Stimulated activated naive CD8-positive, alpha-beta T cell treated with anti-CD3 and anti-CD28 coated beads, Interleukin-15, amount 100 ng/mL, for 72 hours (primary cell): Measurements from ENCODE around the gene PPP2R3B.
"Not testable (repeated sequence)": the region's sequence is repeated elsewhere in the genome, so short reads cannot be mapped to it uniquely, and the experiment has no call there.

Experiments
- ATAC-seq: fragments of 150-1000 bp; cut with Tn5 transposase; 2 replicates; pipeline ENCODE4 v1.10.0; 2021; ENCODE audit warnings: mild to moderate bottlenecking, moderate library complexity
- DNase-seq, 2 donors: peaks; one replicate each; pipeline ENCODE4 v3.0.0; 2021 to 2022
- H3K27ac Mint-ChIP-seq, 2 donors: one replicate each; pipeline ENCODE4 v1.8.0; 2022; ENCODE audit warnings: mild to moderate bottlenecking in 2 of 2, mixed read lengths in 2 of 2, moderate library complexity in 2 of 2
- H3K27me3 Mint-ChIP-seq: one replicate; pipeline ENCODE4 v1.8.0; 2022; ENCODE audit warnings: mixed read lengths
- H3K4me1 Mint-ChIP-seq: one replicate; pipeline ENCODE4 v1.8.0; 2022; ENCODE audit warnings: mild to moderate bottlenecking, mixed read lengths
- H3K4me3 Mint-ChIP-seq, 2 donors: one replicate each; pipeline ENCODE4 v1.8.0; 2022; ENCODE audit warnings: mild to moderate bottlenecking in 2 of 2, mixed read lengths in 2 of 2, moderate library complexity in 1 of 2
- H3K9me3 Mint-ChIP-seq, 2 donors: one replicate each; pipeline ENCODE4 v1.8.0; 2022; ENCODE audit warnings: mixed read lengths in 2 of 2

Gene PPP2R3B

DNA sequence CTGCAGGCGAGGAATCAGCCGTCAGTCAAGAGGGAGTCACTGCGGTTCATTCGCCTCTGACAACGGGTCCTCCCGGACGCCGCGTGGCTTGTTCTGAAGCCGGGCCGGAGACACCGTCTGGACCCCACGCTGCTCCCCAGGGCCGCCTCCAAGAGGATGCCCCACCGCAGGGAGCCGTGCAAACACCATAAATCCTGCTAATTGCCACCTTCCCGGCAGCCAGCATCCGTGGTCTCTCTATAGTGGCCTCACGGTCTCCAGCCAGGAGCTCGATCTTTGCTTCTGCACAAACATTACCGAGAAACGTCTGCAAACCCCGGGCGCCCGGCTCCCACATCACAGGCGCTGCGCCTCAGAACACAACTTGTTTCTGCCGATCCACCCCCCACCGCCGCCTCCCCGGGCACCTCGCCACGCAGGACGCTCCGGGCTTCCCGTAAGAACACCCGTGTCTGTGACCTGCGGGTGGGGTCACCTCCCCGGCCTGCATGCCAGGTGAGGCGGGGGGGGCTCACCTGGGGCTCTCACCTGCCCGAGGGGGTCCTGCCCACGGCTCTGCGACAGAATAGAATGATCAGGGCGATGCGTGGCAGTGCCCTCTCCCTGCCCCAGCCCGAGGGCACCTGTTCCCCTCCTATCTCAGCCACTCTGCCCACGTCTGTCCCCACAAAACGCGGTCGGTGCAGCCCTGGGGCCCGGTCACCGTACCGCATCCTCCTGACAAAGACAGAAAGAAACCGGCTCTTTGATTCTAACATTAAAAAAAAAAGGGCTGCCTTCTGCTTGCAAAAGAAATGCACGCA is 32.4 kb upstream of the PPP2R3B start:
- H3K4me1 Mint-ChIP-seq = peaks cover 6% of the 10 kb centered on the region

DNA sequence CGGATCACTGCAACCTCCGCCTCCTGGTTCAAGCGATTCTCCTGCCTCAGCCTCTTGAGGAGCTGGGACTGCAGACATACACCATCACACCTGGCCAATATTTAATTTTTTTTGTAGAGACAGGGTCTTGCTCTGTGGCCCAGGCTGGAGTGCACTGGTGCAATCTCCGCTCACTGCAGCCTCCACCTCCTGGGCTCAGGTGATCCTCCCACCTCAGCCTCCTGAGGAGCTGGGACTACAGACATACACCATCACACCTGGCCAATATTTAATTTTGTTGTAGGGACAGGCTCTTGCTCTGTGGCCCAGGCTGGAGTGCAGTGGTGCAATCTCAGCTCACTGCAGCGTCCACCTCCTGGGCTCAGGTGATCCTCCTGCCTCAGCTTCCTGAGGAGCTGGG is 28.8 kb upstream of the PPP2R3B start:
- peaks cover 11% of the 10 kb centered on the region for H3K27me3 Mint-ChIP-seq
- H3K9me3 Mint-ChIP-seq, H3K4me3 Mint-ChIP-seq, DNase-seq, H3K4me1 Mint-ChIP-seq, ATAC-seq, H3K27ac Mint-ChIP-seq: not testable (repeated sequence)

More for the DNA sequence above, 32.4 kb upstream of the PPP2R3B start:
- ATAC-seq (peak; percentile 59), DNase-seq (no peak)
- Mint-ChIP-seq H3K27ac (no peak overlapping the region), H3K27me3 (peaks cover 6% of the 10 kb centered on the region), H3K4me3 (no peak overlapping the region), H3K9me3 (no peaks in the 10 kb centered on the region)

DNA sequence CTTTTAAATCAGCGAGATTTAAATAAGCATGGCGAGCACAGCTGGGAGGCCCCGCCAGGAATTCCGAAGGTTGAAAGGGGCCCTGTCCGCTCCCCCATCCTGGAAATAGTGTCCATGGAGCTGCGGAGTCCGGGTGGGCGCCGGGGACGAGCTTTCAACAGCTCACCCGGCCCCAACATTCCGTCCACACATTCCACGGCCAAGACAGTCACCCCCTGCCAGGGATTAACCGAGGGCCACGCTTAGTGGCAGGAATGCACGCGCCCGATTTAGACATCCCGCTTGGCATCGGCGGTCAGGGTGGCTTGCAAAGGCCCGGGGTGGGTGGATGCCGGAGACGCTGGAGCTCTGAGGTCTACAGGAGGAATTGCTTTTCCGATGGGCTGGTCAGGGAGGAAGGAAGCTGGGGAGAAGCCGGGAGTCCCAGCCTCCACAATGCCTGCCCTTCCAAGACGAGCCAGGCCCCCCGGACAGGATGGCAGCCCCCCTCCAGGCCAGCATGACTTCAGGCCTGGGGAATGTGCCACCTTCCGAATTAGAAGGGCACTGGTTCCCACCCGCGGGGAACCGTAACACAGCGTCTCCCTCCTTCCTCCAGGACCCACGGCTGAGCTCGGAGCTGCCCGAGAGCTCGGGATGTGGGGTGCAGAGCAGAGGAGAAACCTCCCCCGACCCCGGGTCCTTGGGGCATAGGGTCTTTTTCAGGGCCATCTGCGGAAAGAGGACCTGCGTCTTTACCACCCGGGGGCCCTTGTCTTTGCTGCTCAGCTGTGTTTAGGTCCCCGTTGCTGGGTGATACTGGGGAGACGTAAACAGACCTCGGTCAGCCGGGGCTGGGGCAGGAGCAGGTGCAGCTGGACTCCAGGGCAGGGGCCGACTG is 26.9 kb upstream of the PPP2R3B start:
- Mint-ChIP-seq H3K4me1 (no peaks in the 10 kb centered on the region), H3K4me3 (no peak overlapping the region), H3K9me3 (peaks cover 0 to 7% of the 10 kb centered on the region in 2 donors), H3K27ac (no peak overlapping the region), H3K27me3 (peaks cover 11% of the 10 kb centered on the region)
- no peak for ATAC-seq
- DNase-seq = no peak

DNA sequence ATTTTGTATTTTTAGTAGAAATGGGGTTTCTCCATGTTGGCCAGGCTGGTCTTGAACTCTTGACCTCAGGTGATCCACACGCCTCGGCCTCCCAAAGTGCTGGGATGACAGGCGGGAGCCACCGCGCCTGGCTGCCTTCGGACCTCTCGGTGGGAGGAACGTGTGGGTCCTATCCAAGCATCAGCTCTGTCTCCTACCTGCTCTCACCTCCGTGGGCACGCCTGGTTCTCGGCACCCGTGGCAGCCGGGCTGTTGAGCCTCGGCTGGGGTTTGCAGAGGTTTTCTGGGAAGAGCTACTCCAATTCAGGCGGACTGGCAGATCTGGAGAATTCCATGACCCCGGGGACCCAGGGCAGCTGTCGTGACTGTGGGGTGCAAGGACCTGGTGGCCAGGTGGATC is 23.6 kb upstream of the PPP2R3B start:
- ATAC-seq = no peak
- H3K27me3 Mint-ChIP-seq = peaks cover 11% of the 10 kb centered on the region
- H3K4me1 Mint-ChIP-seq = no peaks in the 10 kb centered on the region
- no peak overlapping the region for H3K4me3 Mint-ChIP-seq
- no peak for DNase-seq
- peaks cover 0 to 7% of the 10 kb centered on the region in 2 donors for H3K9me3 Mint-ChIP-seq
- no peak overlapping the region for H3K27ac Mint-ChIP-seq

DNA sequence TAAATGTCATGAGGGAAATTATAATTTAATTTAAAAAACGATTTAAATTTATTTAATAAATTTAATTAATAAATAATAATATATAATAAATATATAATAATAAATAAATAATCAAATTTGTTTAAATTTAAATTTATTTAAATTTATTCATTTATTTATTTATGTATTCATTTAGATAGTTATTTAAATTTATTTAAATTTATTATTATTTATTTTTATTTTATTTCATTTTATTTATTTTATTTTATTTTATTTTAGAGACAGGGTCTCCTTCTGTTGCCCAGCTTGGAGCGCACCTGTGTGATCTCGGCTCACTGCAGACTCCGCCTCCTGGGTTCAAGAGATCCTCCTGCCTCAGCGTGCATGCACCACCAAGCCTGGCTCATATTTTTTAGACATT is 18.4 kb upstream of the PPP2R3B start:
- ATAC-seq = no peak
- H3K4me1 Mint-ChIP-seq = no peaks in the 10 kb centered on the region
- H3K9me3 Mint-ChIP-seq = peaks cover 0 to 7% of the 10 kb centered on the region in 2 donors
- H3K27me3 Mint-ChIP-seq = no peaks in the 10 kb centered on the region
- no peak overlapping the region for H3K4me3 Mint-ChIP-seq
- no peak for DNase-seq
- H3K27ac Mint-ChIP-seq = no peak overlapping the region

DNA sequence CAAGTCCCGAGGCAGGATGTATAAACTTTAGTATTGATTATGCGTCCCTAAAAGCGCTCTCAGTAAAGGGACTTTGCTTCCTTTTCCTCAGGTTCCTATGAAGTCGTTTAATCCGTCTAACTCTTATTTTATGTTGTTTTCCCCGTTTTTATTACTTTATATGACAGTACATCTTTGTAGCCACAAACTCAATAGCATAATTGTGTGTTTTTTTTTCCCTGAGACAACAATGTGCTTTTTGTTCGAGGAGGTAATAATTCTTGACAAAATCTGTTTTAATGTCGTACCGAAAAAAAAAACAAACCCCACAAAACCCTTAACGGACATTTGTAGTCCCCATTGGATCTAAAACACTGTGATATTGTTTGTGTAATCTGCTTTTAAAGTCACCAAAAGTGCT is 17.9 kb upstream of the PPP2R3B start:
- peaks cover 0 to 7% of the 10 kb centered on the region in 2 donors for H3K9me3 Mint-ChIP-seq
- H3K4me1 Mint-ChIP-seq = no peaks in the 10 kb centered on the region
- ATAC-seq (no peak), DNase-seq (no peak)
- no peak overlapping the region for H3K4me3 Mint-ChIP-seq
- no peak overlapping the region for H3K27ac Mint-ChIP-seq
- H3K27me3 Mint-ChIP-seq = no peaks in the 10 kb centered on the region

DNA sequence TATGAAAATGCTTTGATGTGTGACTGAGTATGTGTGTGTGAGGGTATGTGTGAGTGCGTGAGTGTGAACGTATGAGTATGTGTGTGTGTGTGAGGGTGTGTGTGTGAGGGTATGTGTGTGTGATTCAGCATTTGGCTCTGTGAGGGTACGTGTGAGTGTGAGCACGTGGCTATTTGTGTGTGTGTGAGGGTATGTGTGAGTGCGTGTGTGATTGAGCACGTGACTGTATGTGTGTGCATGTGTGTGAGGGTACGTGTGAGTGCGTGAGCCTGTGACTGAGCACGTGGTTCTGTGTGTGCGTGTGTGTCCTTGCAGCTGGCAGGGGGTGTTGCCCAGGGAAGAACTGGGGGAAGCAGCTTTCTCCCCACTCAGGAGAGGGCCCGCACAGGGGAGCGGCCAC is 16.1 kb upstream of the PPP2R3B start:
- Mint-ChIP-seq H3K9me3 (no peaks in the 10 kb centered on the region), H3K27ac (no peak overlapping the region), H3K4me3 (no peak overlapping the region), H3K4me1 (no peaks in the 10 kb centered on the region), H3K27me3 (no peaks in the 10 kb centered on the region)
- DNase-seq (no peak), ATAC-seq (peak; percentile 15)

DNA sequence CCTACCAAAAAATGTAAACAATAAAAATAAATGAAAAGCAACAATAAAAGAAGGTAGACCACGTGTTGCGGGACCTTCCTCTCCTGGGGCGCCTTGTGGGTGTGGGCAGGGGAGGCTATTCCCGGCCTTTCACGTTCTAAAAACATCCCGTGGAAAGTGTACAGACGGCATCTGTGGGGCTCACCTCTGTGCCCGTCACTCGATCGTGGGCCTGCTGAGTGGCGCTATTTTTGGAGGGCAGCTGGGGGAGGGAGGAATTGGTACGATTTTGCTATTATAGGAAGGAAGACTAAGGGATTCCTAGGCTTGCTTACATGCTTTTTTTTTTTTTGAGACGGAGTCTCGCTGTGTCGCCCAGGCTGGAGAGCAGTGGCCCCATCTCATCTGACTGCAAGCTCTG is 13.6 kb upstream of the PPP2R3B start:
- Mint-ChIP-seq H3K4me1 (no peaks in the 10 kb centered on the region), H3K4me3 (no peak overlapping the region), H3K27ac (no peak overlapping the region), H3K27me3 (no peaks in the 10 kb centered on the region), H3K9me3 (no peaks in the 10 kb centered on the region)
- ATAC-seq = no peak
- DNase-seq = no peak

DNA sequence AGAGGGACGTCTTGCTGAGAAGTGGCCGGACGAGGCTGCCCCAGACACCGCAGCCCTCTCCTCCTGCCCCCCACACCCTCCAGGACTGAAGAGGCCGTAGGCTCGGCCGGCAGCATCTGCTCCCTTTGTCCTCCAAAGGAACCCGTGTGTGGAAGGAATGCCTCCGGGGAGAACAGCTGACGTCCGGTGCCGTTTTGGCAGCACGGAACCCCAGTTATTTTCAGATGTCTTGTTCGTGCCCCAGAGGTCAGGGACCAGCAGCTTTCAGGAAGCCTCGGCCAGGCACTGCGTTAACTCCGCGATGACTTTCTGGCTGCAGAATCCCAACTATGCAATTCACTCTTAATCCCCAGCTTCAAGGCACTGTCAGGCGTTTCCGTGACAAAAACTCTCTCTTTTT is 10.9 kb upstream of the PPP2R3B start:
- H3K27me3 Mint-ChIP-seq = no peaks in the 10 kb centered on the region
- no peaks in the 10 kb centered on the region for H3K9me3 Mint-ChIP-seq
- H3K4me3 Mint-ChIP-seq = no peak overlapping the region
- ATAC-seq (no peak), DNase-seq (no peak)
- H3K4me1 Mint-ChIP-seq = no peaks in the 10 kb centered on the region
- no peak overlapping the region for H3K27ac Mint-ChIP-seq

DNA sequence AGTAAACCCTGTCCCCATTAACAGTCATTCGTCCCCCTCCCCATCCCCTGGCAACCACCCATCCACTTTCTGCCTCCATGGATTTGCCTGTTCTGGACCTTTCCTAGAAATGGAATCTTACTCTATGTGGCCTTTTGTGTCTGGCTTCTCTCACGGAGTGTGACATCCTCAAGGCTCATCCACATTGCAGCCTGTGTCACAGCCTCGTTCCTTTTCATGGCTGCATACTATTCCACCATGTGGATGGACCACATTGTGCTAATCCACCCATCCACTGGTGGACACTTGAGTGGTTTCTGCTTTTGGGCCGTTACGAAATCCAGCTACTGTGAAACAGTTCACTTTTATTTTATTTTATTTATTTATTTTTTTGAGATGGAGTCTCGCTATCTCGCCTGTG is 8.1 kb upstream of the PPP2R3B start:
- H3K27ac Mint-ChIP-seq = no peak overlapping the region
- DNase-seq (no peak), ATAC-seq (no peak)
- no peaks in the 10 kb centered on the region for H3K27me3 Mint-ChIP-seq
- no peak overlapping the region for H3K4me3 Mint-ChIP-seq
- no peaks in the 10 kb centered on the region for H3K9me3 Mint-ChIP-seq
- no peaks in the 10 kb centered on the region for H3K4me1 Mint-ChIP-seq

DNA sequence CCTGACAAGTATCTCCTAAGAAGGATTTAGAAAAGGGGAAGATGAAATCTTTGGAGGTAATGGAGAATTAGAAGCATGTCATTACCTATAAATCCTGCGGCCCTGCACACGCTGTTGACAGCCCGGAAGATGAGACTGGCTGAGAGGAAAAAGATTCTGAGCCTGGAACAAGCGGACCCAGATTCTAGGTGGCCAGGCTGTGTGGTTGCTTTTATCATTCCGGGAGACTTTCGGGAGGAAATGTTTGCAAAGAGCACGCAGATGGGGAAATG is 5.8 kb upstream of the PPP2R3B start:
- ATAC-seq = no peak
- DNase-seq = no peak
- Mint-ChIP-seq H3K4me3 (no peak overlapping the region), H3K4me1 (no peaks in the 10 kb centered on the region), H3K27me3 (no peaks in the 10 kb centered on the region), H3K27ac (no peak overlapping the region), H3K9me3 (no peaks in the 10 kb centered on the region)

DNA sequence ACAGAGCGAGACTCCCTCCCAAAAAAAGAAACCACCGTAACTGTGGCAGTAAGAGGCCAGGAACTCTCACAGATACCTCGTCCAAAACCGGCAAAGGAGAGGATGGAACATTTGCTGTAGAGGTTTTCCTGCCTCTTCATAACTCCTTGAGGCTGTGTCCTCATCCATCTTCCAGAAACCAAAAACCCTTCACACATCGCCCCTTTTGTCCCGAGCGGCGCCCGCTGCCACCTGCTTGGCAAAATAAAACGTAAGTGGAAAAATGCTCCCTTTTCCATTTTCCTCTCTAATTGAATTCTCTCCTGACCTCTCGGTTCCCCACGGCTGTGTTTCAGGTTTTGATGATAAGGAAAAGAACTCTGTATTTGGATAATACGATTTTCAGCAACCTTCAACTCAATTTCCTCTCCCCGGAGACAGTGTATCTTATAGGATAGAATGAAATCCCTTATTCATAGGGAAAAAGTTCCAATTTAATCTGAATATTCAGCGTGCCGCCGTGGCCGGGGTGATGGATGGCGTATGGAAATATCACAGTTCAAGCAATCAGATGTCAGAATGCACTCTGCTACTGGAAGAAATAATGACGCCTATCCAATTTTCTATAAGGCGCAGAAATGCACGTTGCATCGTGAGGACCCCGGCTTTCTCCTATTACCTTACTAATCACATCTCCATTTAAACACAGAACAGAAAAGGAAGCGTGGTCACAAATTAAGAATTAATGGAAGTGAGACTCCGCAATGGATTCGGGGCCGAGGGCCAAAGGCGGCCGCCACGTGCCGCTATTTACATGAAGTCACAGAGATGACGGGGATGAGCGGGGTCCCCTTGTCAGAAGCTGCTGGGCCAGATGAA is 5.2 kb upstream of the PPP2R3B start:
- Mint-ChIP-seq H3K27ac (no peak overlapping the region), H3K4me3 (no peak overlapping the region), H3K27me3 (no peaks in the 10 kb centered on the region), H3K9me3 (no peaks in the 10 kb centered on the region), H3K4me1 (no peaks in the 10 kb centered on the region)
- DNase-seq = no peak
- no peak for ATAC-seq

DNA sequence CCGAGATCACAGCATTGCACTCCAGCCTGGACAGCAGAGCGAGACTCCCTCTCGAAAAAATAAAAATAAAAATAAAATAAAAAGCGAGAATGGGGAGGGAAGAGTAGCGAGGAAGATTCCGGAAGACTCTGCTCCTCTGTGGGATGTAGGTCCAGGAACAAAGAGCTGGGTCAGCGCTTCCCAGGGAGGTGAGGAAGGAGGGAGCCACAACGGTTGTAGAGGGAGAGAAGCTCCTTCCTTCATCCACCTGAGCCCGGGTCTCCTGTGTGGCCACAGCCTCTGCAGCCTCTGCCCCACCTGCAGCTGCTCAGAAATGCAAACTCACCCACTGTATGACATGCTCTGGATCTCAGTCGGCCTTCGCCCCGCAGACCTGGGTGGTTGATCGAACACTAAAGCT is 3.8 kb upstream of the PPP2R3B start:
- H3K27me3 Mint-ChIP-seq = no peaks in the 10 kb centered on the region
- no peaks in the 10 kb centered on the region for H3K4me1 Mint-ChIP-seq
- no peaks in the 10 kb centered on the region for H3K9me3 Mint-ChIP-seq
- no peak overlapping the region for H3K4me3 Mint-ChIP-seq
- no peak overlapping the region for H3K27ac Mint-ChIP-seq
- DNase-seq (no peak), ATAC-seq (no peak)

DNA sequence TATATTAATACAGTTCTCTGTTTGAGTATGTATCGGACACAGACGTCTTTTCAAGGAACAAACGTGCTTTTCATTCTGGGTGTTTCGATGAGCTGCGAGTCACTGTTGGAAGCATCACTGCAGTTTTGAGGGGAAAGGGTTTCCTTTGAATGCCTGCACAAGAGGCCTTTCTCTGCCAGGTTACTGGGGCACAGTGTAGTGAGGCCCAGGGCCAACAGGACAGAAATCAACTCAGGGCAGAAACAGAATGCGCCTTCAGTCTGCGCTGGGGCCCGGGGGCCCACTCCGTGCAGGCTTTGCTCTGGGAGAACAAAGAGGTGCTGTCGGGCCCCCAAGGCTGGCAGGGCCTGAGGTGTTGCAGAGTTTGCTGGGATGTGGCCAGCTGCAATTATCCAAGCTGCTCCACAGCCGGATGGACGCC is 2.3 kb upstream of the PPP2R3B start:
- Mint-ChIP-seq H3K4me1 (no peaks in the 10 kb centered on the region), H3K4me3 (no peak overlapping the region), H3K27ac (peak overlapping the region in 1 of 2 donors; percentile 27), H3K9me3 (no peaks in the 10 kb centered on the region), H3K27me3 (no peaks in the 10 kb centered on the region)
- no peak for ATAC-seq
- DNase-seq = no peak

DNA sequence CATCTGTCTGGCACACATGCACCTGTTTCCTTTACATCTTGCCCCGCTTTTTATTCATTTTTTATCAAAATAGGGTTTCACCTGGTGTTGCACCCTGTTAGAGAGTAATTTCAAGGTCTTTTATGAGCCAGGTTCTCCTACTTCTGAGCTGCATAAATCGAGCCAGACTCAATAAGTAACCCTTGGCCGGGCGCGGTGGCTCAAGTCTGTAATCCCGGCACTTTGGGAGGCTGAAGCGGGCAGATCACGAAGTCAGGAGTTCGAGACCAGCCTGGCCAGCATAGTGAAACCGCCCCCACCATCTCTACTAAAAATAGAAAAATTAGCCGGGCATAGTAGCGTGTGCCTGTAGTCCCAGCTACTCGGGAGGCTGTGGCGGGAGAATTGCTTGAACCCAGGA is 1.0 kb upstream of the PPP2R3B start:
- Mint-ChIP-seq H3K27ac (peak overlapping the region in 1 of 2 donors; percentile 98), H3K4me1 (no peaks in the 10 kb centered on the region), H3K27me3 (no peaks in the 10 kb centered on the region), H3K9me3 (no peaks in the 10 kb centered on the region), H3K4me3 (peak overlapping the region; percentile 88 to 94)
- DNase-seq (no peak), ATAC-seq (no peak)
